NCI-H446 (cell line): Measurements from ENCODE around the gene KSR1.
"Not testable (repeated sequence)": the region's sequence is repeated elsewhere in the genome, so short reads cannot be mapped to it uniquely, and the experiment has no call there.

Source experiments
- DNase-seq, 2 experiments: peaks; one replicate each; lab custom pipeline; 2025; lab: John Stamatoyannopoulos, UW

Gene KSR1

GRCh38 chr17:27657620-27658019 lies 201.4 kb downstream of the KSR1 start:
- no peak for DNase-seq

GRCh38 chr17:27659683-27660082 lies 203.4 kb downstream of the KSR1 start:
- no peak for DNase-seq

GRCh38 chr17:27660436-27660835 lies 204.2 kb downstream of the KSR1 start:
- DNase-seq: no peak

- DNase-seq: no peak
These were observed 207.8 kb downstream of the KSR1 start for GRCh38 chr17:27663936-27664605.

- no peak for DNase-seq
These were observed 208.3 kb downstream of the KSR1 start for GRCh38 chr17:27664606-27664965.

- DNase-seq: no peak
These were observed 209.3 kb downstream of the KSR1 start for GRCh38 chr17:27665549-27665948.

- DNase-seq: not testable (repeated sequence)
These were observed 210.0 kb downstream of the KSR1 start for GRCh38 chr17:27666270-27666669.

- DNase-seq: no peak
These were observed 210.7 kb downstream of the KSR1 start for GRCh38 chr17:27666831-27667560.

- DNase-seq: no peak
These were observed 211.6 kb downstream of the KSR1 start for GRCh38 chr17:27667656-27668487.

GRCh38 chr17:27668488-27668823 lies 212.2 kb downstream of the KSR1 start:
- no peak for DNase-seq

- DNase-seq: no peak
These were observed 212.9 kb downstream of the KSR1 start for GRCh38 chr17:27669136-27669535.

GRCh38 chr17:27669850-27670249 lies 213.6 kb downstream of the KSR1 start:
- no peak for DNase-seq

- no peak for DNase-seq
These were observed 214.7 kb downstream of the KSR1 start for GRCh38 chr17:27670791-27671590.

- no peak for DNase-seq
These were observed 215.3 kb downstream of the KSR1 start for GRCh38 chr17:27671591-27671910.

GRCh38 chr17:27671977-27672480 lies 215.8 kb downstream of the KSR1 start:
- not testable (repeated sequence) for DNase-seq

- no peak for DNase-seq
These were observed 218.1 kb downstream of the KSR1 start for GRCh38 chr17:27674335-27674734.
